ENCODE results near the gene TUBB3.
A peak's percentile ranks its signal among the peaks of the same experiment; 100 is the strongest.
"Not testable (repeated sequence)": the region's sequence is repeated elsewhere in the genome, so short reads cannot be mapped to it uniquely, and the experiment has no call there.

The TUBB3 gene

DNA sequence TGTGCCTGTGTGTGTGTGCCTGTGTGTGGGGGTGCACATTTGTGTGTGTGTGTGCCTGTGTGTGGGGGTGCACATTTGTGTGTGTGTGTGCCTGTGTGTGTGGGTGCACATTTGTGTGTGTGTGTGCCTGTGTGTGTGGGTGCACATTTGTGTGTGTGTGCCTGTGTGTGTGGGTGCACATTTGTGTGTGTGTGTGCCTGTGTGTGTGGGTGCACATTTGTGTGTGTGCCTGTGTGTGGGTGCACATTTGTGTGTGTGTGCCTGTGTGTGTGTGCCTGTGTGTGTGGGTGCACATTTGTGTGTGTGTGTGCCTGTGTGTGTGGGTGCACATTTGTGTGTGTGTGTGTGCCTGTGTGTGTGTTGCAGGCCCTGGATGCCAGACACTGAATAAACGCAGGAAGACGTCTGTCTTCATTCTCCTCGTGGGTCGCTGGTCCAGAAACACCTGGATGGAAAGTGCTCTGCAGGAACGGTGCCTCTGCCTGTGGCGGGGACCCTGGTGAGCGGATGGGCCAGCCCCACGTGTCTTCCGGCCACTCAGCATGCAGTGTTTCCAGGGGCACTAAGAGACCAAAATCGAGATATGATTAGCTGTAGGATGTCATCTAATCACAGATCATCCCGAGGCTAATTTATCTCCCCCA lies 8.4 kb upstream of the TUBB3 start:
- not testable (repeated sequence) for DNase-seq (ENCODE audit: low read depth); H3K4me3 ChIP-seq (ENCODE audit: low read depth, low read length)

DNA sequence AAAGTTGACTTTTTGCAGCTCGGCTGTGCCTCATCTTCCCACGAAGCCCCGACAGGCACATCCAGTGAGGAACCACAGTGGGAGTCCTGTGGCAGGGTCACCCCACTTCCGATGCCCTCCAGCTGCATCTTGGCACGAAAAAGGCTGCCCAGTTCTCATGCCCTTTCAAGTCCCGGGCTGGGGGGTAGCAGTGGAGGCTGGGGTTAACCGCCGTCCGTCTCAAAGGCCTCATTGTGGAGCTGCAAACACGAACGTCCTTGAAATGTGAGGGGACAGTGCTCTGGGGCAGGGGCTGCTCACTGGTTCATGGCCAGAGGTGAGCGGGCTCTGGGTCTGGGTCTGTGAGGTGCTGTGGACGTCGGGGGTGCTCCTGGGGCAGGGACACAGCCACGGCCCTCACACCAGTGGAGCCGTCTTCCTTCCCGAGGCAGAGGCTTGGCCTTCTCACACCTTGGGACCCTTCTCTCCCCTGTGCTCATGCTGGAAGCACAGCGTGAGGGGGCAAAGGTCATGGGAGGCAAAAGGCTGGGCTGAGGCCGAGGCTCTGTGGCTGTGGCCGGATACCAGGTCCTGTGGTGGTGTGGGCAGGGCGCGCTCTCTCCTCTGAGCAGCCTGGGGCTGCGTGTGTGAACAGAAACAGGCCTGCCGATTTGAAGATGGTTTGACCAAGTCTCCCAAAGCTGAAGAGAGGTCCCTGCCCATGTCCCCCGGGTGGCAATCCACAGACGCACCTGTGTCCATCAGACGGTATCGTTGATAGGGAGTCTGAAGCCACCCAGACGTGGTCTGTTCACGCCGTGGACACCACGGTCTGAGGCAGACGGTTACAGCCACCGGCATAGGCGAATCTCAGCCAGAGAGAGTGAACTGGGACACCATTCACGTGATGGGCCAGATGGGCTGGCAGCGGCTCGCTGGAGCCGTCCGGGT lies 7.6 kb upstream of the TUBB3 start:
- no peak overlapping the region for H3K4me3 ChIP-seq (ENCODE audit: low read depth, low read length)
- DNase-seq (ENCODE audit: low read depth) = no peak

DNA sequence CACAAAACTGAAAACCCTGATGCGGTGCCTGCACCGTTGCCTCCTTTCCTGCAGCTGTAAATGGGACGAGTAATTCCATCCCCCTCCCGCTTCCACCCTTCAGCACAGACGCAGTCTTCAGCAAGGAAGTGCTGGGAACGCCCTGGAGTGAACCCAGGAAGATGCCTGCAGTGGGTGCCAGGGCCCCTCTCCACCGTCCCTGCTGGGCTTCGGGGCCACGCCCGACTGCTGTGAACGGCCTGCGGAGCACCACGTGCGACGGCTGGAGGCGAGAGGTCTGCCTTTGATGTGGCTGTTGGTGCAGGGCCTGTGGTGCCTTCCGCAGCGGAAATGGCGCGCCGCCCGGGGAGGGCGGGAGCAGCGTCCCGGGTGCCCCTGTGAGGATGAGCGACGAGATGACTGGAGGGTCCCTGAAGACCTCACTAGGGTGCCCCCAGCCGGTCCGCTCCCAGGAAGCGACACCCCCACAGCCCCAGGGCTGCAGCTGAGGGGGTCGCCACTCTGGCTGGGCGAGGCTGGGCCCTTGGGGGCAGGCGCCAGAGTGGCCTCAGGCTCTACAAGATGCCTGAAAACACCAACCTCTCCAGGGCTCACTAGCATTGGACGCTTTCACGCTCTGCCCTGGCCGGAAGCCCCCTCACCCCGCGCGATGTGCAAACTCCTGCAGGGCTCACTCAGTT lies 5.2 kb upstream of the TUBB3 start:
- peak overlapping the region; percentile 48 for H3K4me3 ChIP-seq (ENCODE audit: low read depth, low read length)
- peak; percentile 78 for DNase-seq (ENCODE audit: low read depth)

DNA sequence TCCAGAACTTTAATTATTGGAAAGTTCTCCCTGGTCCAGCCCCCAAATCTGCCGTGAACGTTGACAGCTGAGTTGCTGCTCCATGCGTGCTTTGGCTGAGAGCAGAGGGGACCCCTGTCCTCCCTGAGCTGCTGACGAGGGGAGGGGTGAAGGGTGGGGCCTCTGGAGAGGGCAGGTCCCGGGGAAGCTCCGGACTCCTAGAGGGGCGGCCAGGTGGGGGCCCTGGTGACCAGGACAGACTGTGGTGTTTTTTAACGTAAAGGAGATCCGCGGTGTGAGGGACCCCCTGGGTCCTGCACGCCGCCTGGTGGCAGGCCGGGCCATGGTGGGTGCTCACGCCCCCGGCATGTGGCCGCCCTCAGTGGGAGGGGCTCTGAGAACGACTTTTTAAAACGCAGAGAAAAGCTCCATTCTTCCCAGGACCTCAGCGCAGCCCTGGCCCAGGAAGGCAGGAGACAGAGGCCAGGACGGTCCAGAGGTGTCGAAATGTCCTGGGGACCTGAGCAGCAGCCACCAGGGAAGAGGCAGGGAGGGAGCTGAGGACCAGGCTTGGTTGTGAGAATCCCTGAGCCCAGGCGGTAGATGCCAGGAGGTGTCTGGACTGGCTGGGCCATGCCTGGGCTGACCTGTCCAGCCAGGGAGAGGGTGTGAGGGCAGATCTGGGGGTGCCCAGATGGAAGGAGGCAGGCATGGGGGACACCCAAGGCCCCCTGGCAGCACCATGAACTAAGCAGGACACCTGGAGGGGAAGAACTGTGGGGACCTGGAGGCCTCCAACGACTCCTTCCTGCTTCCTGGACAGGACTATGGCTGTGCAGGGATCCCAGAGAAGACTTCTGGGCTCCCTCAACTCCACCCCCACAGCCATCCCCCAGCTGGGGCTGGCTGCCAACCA lies 4.4 kb upstream of the TUBB3 start, which contains the start of gene MC1R:
Gene MC1R (plus strand): TSS at position 410 of the 895 bp plus-strand sequence. CDS start 397 bp downstream, at position 807.
- DNase-seq (ENCODE audit: low read depth) = no peak
- H3K4me3 ChIP-seq (ENCODE audit: low read depth, low read length) = peak within 1 kb of the TSS; percentile 48

DNA sequence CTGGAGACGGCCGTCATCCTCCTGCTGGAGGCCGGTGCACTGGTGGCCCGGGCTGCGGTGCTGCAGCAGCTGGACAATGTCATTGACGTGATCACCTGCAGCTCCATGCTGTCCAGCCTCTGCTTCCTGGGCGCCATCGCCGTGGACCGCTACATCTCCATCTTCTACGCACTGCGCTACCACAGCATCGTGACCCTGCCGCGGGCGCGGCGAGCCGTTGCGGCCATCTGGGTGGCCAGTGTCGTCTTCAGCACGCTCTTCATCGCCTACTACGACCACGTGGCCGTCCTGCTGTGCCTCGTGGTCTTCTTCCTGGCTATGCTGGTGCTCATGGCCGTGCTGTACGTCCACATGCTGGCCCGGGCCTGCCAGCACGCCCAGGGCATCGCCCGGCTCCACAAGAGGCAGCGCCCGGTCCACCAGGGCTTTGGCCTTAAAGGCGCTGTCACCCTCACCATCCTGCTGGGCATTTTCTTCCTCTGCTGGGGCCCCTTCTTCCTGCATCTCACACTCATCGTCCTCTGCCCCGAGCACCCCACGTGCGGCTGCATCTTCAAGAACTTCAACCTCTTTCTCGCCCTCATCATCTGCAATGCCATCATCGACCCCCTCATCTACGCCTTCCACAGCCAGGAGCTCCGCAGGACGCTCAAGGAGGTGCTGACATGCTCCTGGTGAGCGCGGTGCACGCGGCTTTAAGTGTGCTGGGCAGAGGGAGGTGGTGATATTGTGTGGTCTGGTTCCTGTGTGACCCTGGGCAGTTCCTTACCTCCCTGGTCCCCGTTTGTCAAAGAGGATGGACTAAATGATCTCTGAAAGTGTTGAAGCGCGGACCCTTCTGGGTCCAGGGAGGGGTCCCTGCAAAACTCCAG lies 3.4 kb upstream of the TUBB3 start:
- no peak for DNase-seq (ENCODE audit: low read depth)
- no peak overlapping the region for H3K4me3 ChIP-seq (ENCODE audit: low read depth, low read length)

DNA sequence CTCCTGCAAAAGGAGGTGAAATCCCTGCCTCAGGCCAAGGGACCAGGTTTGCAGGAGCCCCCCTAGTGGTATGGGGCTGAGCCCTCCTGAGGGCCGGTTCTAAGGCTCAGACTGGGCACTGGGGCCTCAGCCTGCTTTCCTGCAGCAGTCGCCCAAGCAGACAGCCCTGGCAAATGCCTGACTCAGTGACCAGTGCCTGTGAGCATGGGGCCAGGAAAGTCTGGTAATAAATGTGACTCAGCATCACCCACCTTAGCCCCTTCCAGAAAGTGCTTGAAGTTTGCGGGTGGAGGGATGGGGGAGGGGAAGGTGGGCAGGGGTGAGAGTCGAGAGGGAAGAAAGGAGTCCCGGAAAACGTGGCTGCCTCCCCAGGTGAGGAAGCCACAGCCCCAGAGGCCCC lies 2.4 kb upstream of the TUBB3 start:
- DNase-seq (ENCODE audit: low read depth) = no peak
- H3K4me3 ChIP-seq (ENCODE audit: low read depth, low read length) = peak overlapping the region; percentile 11

DNA sequence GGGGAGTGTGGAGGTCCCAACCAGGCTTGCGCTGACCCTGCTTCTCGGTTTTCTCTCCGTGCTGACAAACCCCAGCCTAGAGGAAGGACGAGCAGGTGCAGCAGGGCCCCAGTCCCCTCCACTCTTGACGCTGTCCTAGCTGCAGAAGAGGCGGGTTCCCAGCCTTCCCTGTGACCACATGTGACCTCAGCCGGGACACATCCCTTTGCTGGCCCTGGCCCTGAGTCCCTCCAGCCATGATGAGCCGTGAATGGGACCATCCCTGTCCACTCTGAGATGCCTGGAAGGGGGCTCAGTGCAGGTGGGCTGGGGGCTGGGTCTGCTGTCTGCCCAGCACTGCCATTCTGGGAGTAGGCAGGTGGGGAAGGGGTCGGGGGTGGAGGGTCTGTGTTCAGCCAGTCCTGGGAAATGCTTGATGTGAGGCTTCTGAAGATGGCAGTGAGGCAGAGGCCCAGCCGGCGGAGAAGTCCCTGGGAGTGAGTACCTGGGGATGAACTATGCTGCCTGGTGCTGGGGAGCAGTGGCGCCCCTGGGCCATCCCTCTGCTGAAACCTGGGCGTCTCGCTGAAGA lies 1.9 kb upstream of the TUBB3 start:
- peak overlapping the region; percentile 11 for H3K4me3 ChIP-seq (ENCODE audit: low read depth, low read length)
- DNase-seq (ENCODE audit: low read depth) = no peak

DNA sequence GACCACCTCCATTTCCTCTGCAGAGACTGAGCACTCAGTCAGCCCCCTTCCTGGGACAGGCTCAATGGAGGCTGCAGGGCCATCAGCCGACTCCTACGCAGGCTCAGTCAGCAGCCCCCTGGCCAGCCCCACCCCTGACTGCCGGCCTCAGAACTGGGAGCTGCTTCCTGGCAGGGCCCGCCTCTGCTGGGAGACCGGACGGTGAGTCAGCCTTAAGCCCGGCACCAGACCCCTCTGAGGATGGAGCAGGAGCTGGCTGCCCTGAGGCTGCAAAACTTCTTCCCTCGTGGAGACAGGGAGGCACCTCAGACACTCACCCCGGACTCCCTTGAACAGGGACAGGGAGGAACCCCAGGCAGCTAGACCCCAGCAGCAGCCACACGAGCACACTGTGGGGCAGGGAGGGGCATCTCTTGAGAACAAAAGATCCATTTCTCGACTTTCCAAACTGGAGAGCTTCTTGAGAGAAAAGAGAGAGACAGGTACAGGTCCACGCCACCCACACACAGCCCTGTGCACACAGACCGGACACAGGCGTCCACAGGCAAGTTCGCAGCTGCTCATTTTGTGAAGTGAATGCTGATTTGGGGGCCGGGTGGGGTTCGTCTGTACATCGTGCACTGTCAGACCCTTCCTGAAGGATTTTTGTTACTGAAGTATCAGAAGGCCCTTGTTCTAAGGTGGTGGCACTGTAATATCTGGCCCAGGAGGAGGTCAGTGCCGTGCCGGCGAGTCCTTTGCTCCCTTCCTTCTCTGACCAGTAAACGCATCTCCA lies 1.3 kb upstream of the TUBB3 start:
- H3K4me3 ChIP-seq (ENCODE audit: low read depth, low read length) = peak overlapping the region; percentile 91

DNA sequence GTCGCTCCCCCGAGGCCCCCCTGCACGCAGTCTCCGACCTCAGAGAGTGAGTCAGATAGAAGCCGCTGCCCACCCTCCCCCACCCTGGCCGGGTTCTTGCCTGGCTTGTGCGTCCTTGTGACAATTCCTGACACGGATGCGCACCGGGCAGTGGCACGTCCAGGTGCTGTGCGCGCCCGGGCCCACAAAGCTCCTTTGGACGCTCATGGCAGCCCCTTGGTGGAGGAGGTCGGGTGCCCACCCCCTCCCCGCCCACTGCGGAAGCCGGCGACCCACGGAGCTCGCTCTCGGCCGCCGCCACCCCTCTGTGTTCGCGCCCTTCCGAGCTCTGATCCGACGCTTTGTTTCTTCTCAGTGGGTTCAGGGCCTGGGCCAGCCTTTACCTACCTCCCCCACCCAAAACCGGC lies 662 bp upstream of the TUBB3 start:
- peak overlapping the region; percentile 91 for H3K4me3 ChIP-seq (ENCODE audit: low read depth, low read length)
- peak; percentile 76 for DNase-seq (ENCODE audit: low read depth)

More for the DNA sequence above, 1.3 kb upstream of the TUBB3 start:
- DNase-seq (ENCODE audit: low read depth) = peak; percentile 85

DNA sequence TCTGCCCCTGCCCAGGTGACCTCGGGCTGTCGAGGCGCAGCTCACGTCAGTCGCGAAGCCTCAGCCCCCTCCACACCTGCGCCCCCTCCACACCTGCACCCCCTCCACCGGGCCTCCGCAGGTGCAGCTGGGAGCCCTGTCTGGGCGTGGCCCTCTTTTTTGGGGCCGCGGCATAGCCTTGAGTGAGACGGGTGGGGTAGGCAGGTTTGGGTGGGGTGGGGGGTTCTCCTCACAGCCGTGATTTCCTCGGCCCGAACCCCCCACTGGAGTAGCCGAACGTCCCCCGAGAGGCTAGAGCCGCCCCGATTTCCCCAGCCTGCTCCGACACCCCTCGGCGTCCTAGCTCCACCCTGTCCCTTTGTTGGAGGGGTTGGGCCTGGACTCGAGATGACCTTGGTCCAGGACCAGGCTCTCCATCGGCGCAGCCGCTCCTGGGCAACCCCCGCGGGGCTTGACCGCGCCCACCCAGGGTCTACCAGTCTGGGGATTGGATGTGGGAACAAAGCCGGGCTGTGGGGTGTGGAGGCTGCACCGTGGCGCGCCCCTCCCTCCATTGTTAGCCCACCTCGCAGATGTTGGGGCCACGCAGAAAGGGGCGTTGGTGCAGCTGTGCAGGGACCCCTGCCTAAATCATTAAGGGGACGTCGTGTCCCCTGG lies 626 bp downstream of the TUBB3 start:
- H3K4me3 ChIP-seq (ENCODE audit: low read depth, low read length) = peak overlapping the region; percentile 91

DNA sequence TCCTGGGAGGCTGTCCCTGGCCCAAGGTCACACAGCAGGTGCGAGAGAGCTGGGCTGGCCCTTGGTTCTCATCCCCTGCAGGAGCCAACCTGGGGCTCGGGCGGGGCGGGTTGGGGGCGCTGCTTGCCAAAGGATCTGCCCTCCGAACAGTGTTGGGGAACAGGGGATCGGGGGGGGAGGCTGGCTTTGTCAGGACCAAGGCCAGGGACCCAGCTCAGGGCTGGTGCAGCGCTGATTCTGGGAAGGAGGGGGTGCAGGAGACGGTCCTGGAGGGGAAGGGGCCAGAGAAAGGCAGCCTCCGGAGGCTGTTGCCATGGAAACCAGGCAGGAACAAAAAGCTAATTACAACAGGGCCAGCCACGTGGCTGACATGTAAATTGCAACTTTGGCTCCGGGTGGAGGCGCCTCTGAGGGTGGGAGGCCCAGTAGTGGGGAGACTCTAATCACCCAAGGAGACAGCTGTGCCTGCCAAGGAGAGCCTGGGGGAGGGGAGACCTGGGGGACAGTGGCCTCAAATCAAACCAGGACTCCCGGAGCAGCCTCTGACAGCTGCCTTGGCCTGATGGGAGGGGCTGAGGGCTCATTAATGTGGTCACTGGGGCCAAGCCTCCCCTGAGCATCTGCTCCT lies 1.3 kb downstream of the TUBB3 start:
- peak overlapping the region; percentile 91 for H3K4me3 ChIP-seq (ENCODE audit: low read depth, low read length)
- no peak for DNase-seq (ENCODE audit: low read depth)

More for the DNA sequence above, 626 bp downstream of the TUBB3 start:
- no peak for DNase-seq (ENCODE audit: low read depth)

DNA sequence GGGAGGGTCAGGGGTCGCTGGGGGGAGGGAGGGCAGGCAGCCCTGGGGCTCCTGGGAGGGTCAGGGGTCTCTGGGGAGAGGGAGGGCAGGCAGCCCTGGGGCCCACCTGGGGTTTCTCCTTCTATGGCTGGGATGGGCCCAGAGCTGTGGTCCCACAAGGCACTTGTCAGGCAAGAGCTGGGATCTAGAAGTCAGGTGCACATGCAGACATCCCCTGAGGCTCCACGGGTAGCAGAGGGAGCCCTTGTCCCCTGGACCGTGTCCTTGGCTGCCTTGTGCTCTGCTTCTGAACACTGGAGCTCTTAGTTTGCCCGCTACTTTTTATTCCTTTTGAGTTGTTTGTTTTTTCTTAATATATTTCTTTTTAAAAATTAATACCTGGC lies 1.8 kb downstream of the TUBB3 start:
- H3K4me3 ChIP-seq (ENCODE audit: low read depth, low read length) = peak overlapping the region; percentile 91
- DNase-seq (ENCODE audit: low read depth) = no peak

DNA sequence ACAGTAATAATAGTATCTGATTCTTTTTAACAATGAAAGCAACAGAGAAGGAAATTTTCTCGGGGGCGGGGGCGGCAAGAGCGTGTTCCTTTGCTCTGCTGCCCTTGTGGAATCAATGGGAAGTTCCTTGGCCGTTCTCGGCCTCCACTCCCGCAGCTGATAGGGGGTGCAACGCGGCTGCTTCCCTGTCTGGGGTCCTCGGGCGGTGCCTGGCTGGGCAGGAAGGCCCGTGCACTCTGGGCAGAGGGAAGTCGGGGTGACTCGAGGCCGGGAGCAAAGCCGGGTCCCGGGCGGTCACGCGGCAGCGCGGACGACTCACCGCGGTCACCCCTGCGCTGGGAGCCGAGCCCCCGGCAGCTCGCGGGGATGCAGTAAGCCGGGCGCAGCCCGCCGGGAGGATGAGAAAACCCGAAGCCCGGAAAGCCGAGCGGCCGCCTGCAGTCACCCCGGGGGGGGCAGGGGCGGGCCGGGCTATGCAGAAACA lies 2.5 kb downstream of the TUBB3 start:
- peak overlapping the region; percentile 91 for H3K4me3 ChIP-seq (ENCODE audit: low read depth, low read length)
- no peak for DNase-seq (ENCODE audit: low read depth)

DNA sequence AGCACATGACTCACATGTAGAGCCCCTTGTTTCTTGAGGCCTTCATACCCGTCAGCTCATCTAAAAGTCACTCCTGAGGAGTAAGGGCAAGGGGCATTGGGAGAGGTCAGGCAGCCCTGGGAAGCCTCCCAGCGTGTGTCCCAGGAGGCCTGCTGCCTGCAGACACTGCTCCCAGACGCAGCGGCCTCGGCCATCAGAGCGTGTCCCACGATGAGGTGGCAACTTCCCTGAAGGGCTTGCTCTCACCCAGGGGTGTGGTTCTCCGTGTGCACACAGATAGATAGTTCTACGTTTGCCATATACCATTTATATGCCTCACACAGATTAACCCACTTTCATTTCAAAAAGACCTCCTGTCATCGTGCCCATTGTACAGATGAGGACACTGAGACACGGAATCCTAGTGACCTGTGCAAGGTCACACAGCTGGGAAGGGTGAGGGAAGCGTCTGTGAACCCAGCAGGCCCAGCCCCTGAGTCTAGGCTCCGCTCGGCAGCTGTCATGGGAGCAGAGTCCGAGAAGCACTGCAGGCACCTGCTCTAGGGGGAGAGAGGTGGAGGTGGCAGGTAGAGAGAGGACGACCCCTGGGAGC lies 8.3 kb downstream of the TUBB3 start:
- H3K4me3 ChIP-seq (ENCODE audit: low read depth, low read length) = no peak overlapping the region

DNA sequence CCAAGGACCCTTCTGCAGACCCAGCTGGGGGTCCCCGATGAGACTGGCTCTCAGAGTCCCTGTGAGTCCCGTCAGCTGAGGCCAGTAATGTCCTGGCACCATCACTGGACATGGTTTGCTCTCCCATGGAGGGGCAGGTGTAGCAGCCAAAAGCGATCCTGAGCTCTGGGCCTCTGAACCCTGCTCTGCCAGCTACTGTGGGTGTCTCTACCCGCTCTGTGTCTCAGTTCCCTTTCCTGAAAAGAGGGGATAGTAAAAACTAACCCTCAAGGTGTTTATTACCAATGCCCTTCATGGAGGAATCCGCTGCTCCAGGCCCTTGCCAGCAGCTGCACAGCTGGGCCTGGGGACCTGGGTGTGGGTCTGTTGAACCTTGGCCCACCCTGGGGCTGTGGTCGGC lies 8.8 kb downstream of the TUBB3 start:
- no peak for DNase-seq (ENCODE audit: low read depth)
- no peak overlapping the region for H3K4me3 ChIP-seq (ENCODE audit: low read depth, low read length)

More for the DNA sequence above, 8.3 kb downstream of the TUBB3 start:
- no peak for DNase-seq (ENCODE audit: low read depth)

DNA sequence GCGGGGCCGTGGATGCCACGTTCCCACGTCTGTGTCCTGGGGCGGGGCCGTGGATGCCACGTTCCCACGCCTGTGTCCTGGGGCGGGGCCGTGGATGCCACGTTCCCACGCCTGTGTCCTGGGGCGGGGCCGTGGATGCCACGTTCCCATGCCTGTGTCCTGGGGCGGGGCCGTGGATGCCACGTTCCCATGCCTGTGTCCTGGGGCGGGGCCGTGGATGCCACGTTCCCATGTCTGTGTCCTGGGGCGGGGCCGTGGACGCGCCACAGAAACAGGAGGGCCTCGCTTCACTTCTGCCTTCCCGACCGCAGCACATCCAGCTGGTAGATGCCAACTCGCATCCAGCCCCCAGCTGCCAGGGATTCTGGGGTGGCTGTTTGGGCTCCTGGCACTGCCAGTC lies 10.9 kb downstream of the TUBB3 start:
- not testable (repeated sequence) for DNase-seq (ENCODE audit: low read depth); H3K4me3 ChIP-seq (ENCODE audit: low read depth, low read length)
